ENCODE data around the gene MPPED1. TPM values are rescaled to one million over a fixed set of nuclear protein-coding genes. Genes with fewer than 3 reads are reported as not detected.

MPPED1 gene
- total RNA-seq, 6 donors from 2014 or later, result not detected

- Histone ChIP-seq H3K27ac (no peak overlapping the region), H3K36me3 (no peaks in the 10 kb centered on the region), H3K4me3 (no peak overlapping the region), H3K27me3 (no peaks in the 10 kb centered on the region), H3K4me1 (no peaks in the 10 kb centered on the region), H3K9me3 (no peaks in the 10 kb centered on the region)
- DNase-seq (no peak), ATAC-seq (ENCODE audit: low FRiP score in 2 of 2) (no peak)
- 69 to 73% methylated on average over 8 of the region's 8 CpGs for WGBS, 2 donors
- no peak for TF ChIP-seq EP300 (IDR thresholded peaks at IDR 0.05)
- TF ChIP-seq POLR2AphosphoS5 (IDR thresholded peaks at IDR 0.05), result no peak
- no peak for TF ChIP-seq POLR2A (IDR thresholded peaks at IDR 0.05)
- TF ChIP-seq CTCF (IDR thresholded peaks at IDR 0.05), result no peak
These were observed 95.4 kb downstream of the MPPED1 start for GRCh38 chr22:43507235-43507634.

- ATAC-seq (ENCODE audit: low FRiP score in 2 of 2), result no peak
- Histone ChIP-seq H3K27ac (no peak overlapping the region), H3K4me3 (no peak overlapping the region)
These were observed 96.7 kb downstream of the MPPED1 start for GRCh38 chr22:43508489-43508888.

GRCh38 chr22:43509337-43509736 is 97.5 kb downstream of the MPPED1 start:
- no peak for TF ChIP-seq CTCF (IDR thresholded peaks at IDR 0.05)
- no peak for TF ChIP-seq EP300 (IDR thresholded peaks at IDR 0.05)
- TF ChIP-seq POLR2A (IDR thresholded peaks at IDR 0.05), result no peak
- no peak for TF ChIP-seq POLR2AphosphoS5 (IDR thresholded peaks at IDR 0.05)
- H3K27me3 ChIP-seq, result no peaks in the 10 kb centered on the region
- 95% methylated on average over 2 of the region's 2 CpGs for WGBS, 2 donors
- H3K9me3 ChIP-seq, result no peaks in the 10 kb centered on the region
- DNase-seq (no peak), ATAC-seq (ENCODE audit: low FRiP score in 2 of 2) (no peak)
- H3K36me3 ChIP-seq, result no peaks in the 10 kb centered on the region
- H3K27ac ChIP-seq, result no peak overlapping the region
- H3K4me1 ChIP-seq, result no peaks in the 10 kb centered on the region
- H3K4me3 ChIP-seq, result no peak overlapping the region

More at GRCh38 chr22:43508489-43508888, 96.7 kb downstream of the MPPED1 start:
- no peaks in the 10 kb centered on the region for H3K4me1 ChIP-seq
- DNase-seq, result no peak
- no peaks in the 10 kb centered on the region for H3K9me3 ChIP-seq
- TF ChIP-seq CTCF (IDR thresholded peaks at IDR 0.05) (no peak), POLR2A (IDR thresholded peaks at IDR 0.05) (no peak), EP300 (IDR thresholded peaks at IDR 0.05) (no peak), POLR2AphosphoS5 (IDR thresholded peaks at IDR 0.05) (no peak)
- H3K36me3 ChIP-seq, result no peaks in the 10 kb centered on the region
- no peaks in the 10 kb centered on the region for H3K27me3 ChIP-seq

DNA sequence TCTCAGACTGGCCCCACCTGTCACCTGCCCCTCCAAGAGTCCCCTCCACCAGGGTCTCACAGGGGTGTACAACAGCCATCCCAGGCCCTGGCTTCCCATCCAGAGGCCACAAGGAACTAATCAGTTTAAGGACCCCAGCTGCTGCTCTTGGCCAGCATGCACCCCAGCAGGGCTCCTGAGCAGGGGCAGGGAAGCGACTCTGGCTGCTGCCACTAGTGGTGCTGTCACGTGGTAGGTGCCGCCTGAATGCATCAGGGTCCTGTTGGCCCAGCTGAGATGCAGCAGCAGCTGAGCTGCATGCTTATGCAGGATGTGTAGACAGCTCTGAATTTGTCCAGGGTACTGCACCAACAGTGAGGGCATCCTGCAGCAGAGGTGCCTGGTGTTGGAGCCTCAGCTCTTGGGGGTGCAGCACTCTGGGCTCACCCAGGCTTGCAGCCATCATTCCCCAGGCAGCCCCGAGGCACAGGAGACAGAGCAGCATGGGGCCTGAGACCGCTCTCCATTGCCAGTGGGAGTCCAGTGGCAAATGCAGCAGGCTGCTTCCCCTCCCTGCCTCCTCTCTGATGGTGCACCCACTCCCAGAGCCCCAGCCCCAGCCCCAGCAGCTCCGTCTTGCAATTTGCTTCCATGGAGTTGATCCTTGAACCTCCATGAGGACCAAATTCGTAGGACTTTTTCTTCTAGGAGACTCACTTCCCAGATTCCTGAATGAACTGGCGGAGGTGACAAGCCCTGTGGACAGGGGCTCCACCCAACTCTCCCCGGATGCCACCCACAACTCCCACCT is 98.7 kb downstream of the MPPED1 start:
- TF ChIP-seq CTCF (IDR thresholded peaks at IDR 0.05), result no peak
- TF ChIP-seq POLR2AphosphoS5 (IDR thresholded peaks at IDR 0.05), result no peak
- no peak for TF ChIP-seq POLR2A (IDR thresholded peaks at IDR 0.05)
- no peak for TF ChIP-seq EP300 (IDR thresholded peaks at IDR 0.05)
- no peak overlapping the region for H3K27ac ChIP-seq
- ATAC-seq (ENCODE audit: low FRiP score in 2 of 2) (no peak), DNase-seq (no peak)
- H3K4me1 ChIP-seq, result no peaks in the 10 kb centered on the region
- H3K4me3 ChIP-seq, result no peak overlapping the region
- no peaks in the 10 kb centered on the region for H3K36me3 ChIP-seq
- 82 to 85% methylated on average over 6 to 8 of the region's 9 CpGs for whole genome bisulfite sequencing, 2 donors
- no peaks in the 10 kb centered on the region for H3K9me3 ChIP-seq
- H3K27me3 ChIP-seq, result no peaks in the 10 kb centered on the region

Measured in upper lobe of left lung (tissue), 6 donors.